ENCODE results near the gene TRIM67.

DNA sequence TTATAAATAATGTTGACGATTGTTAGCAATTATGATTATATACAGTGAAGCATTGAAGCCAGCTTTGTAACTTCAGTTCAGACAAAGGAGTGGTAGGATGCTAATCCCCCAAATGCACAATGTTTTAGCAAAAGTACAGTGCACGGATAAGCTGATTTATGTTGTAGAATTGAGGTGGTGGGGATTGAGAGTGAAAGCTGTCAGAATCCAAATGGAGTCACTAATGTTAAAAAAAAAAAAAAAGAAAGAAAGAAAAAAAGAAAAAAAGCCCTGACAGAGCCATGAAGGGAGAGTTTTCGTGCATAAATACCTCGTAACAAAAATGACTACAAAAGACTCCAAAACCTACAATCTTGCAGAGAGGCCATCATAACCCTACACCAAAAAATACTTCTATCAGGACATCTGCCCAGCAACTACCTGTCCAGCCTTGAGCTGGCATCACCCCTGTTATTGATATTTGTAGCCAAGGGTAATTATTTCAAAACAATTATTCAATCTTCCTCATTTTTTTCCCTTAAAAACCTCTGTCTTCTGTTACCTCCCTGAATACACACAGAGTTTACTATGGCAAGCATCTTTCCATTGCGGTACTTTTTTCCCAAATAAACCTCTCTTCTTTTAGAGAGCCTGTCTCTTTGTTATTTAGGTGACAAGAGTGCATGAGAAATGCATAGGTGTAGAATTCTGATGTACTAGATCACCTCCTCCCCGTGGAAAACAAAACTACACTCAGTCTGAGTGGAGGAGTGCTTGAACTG is 2.5 kb upstream of the TRIM67 start:
- TF ChIP-seq, protein P1, sequence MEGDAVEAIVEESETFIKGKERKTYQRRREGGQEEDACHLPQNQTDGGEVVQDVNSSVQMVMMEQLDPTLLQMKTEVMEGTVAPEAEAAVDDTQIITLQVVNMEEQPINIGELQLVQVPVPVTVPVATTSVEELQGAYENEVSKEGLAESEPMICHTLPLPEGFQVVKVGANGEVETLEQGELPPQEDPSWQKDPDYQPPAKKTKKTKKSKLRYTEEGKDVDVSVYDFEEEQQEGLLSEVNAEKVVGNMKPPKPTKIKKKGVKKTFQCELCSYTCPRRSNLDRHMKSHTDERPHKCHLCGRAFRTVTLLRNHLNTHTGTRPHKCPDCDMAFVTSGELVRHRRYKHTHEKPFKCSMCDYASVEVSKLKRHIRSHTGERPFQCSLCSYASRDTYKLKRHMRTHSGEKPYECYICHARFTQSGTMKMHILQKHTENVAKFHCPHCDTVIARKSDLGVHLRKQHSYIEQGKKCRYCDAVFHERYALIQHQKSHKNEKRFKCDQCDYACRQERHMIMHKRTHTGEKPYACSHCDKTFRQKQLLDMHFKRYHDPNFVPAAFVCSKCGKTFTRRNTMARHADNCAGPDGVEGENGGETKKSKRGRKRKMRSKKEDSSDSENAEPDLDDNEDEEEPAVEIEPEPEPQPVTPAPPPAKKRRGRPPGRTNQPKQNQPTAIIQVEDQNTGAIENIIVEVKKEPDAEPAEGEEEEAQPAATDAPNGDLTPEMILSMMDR (IDR thresholded peaks at IDR 0.05), result no peak
- no peak for TF ChIP-seq CREM (CRISPR knock-in tag; IDR thresholded peaks at IDR 0.05)
- TF ChIP-seq, protein P2, sequence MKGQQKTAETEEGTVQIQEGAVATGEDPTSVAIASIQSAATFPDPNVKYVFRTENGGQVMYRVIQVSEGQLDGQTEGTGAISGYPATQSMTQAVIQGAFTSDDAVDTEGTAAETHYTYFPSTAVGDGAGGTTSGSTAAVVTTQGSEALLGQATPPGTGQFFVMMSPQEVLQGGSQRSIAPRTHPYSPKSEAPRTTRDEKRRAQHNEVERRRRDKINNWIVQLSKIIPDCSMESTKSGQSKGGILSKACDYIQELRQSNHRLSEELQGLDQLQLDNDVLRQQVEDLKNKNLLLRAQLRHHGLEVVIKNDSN (CRISPR knock-in tag; IDR thresholded peaks at IDR 0.05), result no peak
- no peak for TF ChIP-seq FOXJ3 (CRISPR knock-in tag; IDR thresholded peaks at IDR 0.05; ENCODE audit: borderline replicate concordance)
- TF ChIP-seq, protein P3, sequence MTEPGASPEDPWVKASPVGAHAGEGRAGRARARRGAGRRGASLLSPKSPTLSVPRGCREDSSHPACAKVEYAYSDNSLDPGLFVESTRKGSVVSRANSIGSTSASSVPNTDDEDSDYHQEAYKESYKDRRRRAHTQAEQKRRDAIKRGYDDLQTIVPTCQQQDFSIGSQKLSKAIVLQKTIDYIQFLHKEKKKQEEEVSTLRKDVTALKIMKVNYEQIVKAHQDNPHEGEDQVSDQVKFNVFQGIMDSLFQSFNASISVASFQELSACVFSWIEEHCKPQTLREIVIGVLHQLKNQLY (CRISPR knock-in tag; IDR thresholded peaks at IDR 0.05), result no peak
- no peak for TF ChIP-seq TEAD4 (CRISPR knock-in tag; IDR thresholded peaks at IDR 0.05)
- TF ChIP-seq ETV6 (CRISPR knock-in tag; IDR thresholded peaks at IDR 0.05), result no peak
- TF ChIP-seq, protein P4, sequence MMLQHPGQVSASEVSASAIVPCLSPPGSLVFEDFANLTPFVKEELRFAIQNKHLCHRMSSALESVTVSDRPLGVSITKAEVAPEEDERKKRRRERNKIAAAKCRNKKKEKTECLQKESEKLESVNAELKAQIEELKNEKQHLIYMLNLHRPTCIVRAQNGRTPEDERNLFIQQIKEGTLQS (CRISPR knock-in tag; conservative IDR thresholded peaks at IDR 0.05), result no peak
